Upper lobe of left lung (tissue), 4 donors: ENCODE data around the gene SLC38A3.

Experiments used
- POLR2A ChIP-seq, 4 donors: fragments of 450-650 bp; IDR thresholded peaks; one replicate each; pipeline ENCODE4 v1.5.1; 2016 to 2017; ENCODE audit warnings: antibody characterized with exemption in 4 of 4, mild to moderate bottlenecking in 2 of 4
- TF ChIP-seq, protein P1 (sequence below), 6 experiments: fragments of 450-650 bp in 4 of 6; fragments of 200-600 bp in 2 of 6; sonication (generic) in 2 of 6; IDR thresholded peaks; one replicate each; pipeline ENCODE4 v1.5.1; 2016 to 2019; ENCODE audit warnings: antibody characterized with exemption in 6 of 6

DNA sequence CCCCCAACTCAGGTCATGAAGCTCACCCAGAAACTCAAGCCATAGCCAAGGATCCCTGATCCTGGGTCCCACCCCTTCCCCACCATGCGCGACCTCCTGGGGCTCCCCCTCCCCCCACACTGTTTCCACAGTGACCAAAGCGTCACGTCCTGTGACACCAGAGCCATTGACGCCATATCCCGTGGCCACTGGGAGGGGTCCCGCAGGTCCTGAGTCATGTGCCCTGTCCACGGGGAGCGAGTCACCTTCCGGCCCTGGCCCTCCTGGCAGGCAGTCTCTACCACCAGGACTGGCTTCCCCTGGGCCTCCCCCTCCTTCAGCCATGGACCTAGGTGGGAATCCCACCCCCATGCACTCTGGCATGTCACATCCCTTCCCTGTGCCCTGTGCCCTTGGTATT is 34.4 kb upstream of the SLC38A3 start:
- TF ChIP-seq, protein P1, sequence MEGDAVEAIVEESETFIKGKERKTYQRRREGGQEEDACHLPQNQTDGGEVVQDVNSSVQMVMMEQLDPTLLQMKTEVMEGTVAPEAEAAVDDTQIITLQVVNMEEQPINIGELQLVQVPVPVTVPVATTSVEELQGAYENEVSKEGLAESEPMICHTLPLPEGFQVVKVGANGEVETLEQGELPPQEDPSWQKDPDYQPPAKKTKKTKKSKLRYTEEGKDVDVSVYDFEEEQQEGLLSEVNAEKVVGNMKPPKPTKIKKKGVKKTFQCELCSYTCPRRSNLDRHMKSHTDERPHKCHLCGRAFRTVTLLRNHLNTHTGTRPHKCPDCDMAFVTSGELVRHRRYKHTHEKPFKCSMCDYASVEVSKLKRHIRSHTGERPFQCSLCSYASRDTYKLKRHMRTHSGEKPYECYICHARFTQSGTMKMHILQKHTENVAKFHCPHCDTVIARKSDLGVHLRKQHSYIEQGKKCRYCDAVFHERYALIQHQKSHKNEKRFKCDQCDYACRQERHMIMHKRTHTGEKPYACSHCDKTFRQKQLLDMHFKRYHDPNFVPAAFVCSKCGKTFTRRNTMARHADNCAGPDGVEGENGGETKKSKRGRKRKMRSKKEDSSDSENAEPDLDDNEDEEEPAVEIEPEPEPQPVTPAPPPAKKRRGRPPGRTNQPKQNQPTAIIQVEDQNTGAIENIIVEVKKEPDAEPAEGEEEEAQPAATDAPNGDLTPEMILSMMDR (IDR thresholded peaks at IDR 0.05), result no peak
- TF ChIP-seq POLR2A (IDR thresholded peaks at IDR 0.05), result peak in 1 of 4 donors; percentile 24
